Measurements from ENCODE around the gene OR10A5. TPM values are rescaled to one million over a fixed set of nuclear protein-coding genes. Genes with fewer than 3 reads are reported as not detected.
A peak's percentile ranks its signal among the peaks of the same experiment; 100 is the strongest.

Gene OR10A5
- polyA plus RNA-seq, 1 donor (not counting 4 experiments of a cell fraction or from before 2014, with no cell fraction given): not detected

- no peak for DNase-seq (ENCODE audit: low read depth, low spot score)
- Histone ChIP-seq H3K4me3 (ENCODE audit: control insufficient read depth in 2 of 3, extremely low read depth in 1 of 3, insufficient read depth in 2 of 3, low read depth in 1 of 3, low read length in 3 of 3) (no peak overlapping the region), H3K36me3 (ENCODE audit: control insufficient read depth in 2 of 2, extremely low read depth in 1 of 2, insufficient read depth in 2 of 2, low read length in 2 of 2) (no peaks in the 10 kb centered on the region), H3K27me3 (ENCODE audit: control insufficient read depth, extremely low read depth, insufficient read depth, low read length) (no peaks in the 10 kb centered on the region), H3K9ac (ENCODE audit: control insufficient read depth, extremely low read depth, insufficient read depth, low read length) (no peak overlapping the region), H3K4me2 (ENCODE audit: control insufficient read depth, extremely low read depth, insufficient read depth, low read depth, low read length) (no peak overlapping the region), H2AFZ (ENCODE audit: control insufficient read depth, low read length) (no peak overlapping the region), H3K4me1 (ENCODE audit: control insufficient read depth, extremely low read depth, insufficient read depth, low read length) (no peaks in the 10 kb centered on the region), H3K27ac (ENCODE audit: control insufficient read depth, insufficient read depth, low read length) (no peak overlapping the region), H3K79me2 (ENCODE audit: control insufficient read depth, insufficient read depth, low read length) (no peaks in the 10 kb centered on the region), H4K20me1 (ENCODE audit: control insufficient read depth, extremely low read depth, insufficient read depth, low read length) (no peaks in the 10 kb centered on the region), H3K9me3 (ENCODE audit: control insufficient read depth, low read depth, low read length) (no peaks in the 10 kb centered on the region), H3K9me1 (ENCODE audit: control insufficient read depth, extremely low read depth, insufficient read depth, low read length) (no peaks in the 10 kb centered on the region)
- dilution Hi-C loops (cut with MboI; ENCODE audit: extremely low pct_ligation_motif_present, low sequenced_read_pairs): no loop called here
- TF ChIP-seq CTCF (optimal IDR thresholded peaks at IDR 0.05 in 1 of 3, IDR thresholded peaks at IDR 0.05 in 1 of 3, conservative IDR thresholded peaks at IDR 0.05 in 1 of 3; ENCODE audit: extremely low read depth in 1 of 3, insufficient read depth in 2 of 3, low read length in 3 of 3) (no peak), EZH2 (IDR thresholded peaks at IDR 0.05; ENCODE audit: low read length) (no peak)
- FAIRE-seq: no peak
Observed at GRCh38 chr11:6856871-6857270, 11.4 kb downstream of the OR10A5 start.

GRCh38 chr11:6862961-6863360 is 17.5 kb downstream of the OR10A5 start, which contains the start of gene OR10A2:
Gene OR10A2, plus strand, starts transcription at chr11:6863057. Its CDS starts 6,698 bp downstream, at chr11:6869755.
- H3K4me1 ChIP-seq (ENCODE audit: control insufficient read depth, extremely low read depth, insufficient read depth, low read length): no peaks in the 10 kb centered on the region
- no peaks in the 10 kb centered on the region for H3K36me3 ChIP-seq (ENCODE audit: control insufficient read depth in 2 of 2, extremely low read depth in 1 of 2, insufficient read depth in 2 of 2, low read length in 2 of 2)
- no peak for DNase-seq (ENCODE audit: low read depth, low spot score)
- dilution Hi-C loops (cut with MboI; ENCODE audit: extremely low pct_ligation_motif_present, low sequenced_read_pairs): no loop called here
- TF ChIP-seq CTCF (optimal IDR thresholded peaks at IDR 0.05 in 1 of 3, IDR thresholded peaks at IDR 0.05 in 1 of 3, conservative IDR thresholded peaks at IDR 0.05 in 1 of 3; ENCODE audit: extremely low read depth in 1 of 3, insufficient read depth in 2 of 3, low read length in 3 of 3): peak in 1 of 3 experiments; percentile 24
- TF ChIP-seq EZH2 (IDR thresholded peaks at IDR 0.05; ENCODE audit: low read length): no peak
- no peaks in the 10 kb centered on the region for H4K20me1 ChIP-seq (ENCODE audit: control insufficient read depth, extremely low read depth, insufficient read depth, low read length)
- H3K27ac ChIP-seq (ENCODE audit: control insufficient read depth, insufficient read depth, low read length): no peak within 1 kb of the TSS
- no peak for FAIRE-seq
- H2AFZ ChIP-seq (ENCODE audit: control insufficient read depth, low read length): no peak within 1 kb of the TSS
- H3K27me3 ChIP-seq (ENCODE audit: control insufficient read depth, extremely low read depth, insufficient read depth, low read length): no peaks in the 10 kb centered on the region
- no peak within 1 kb of the TSS for H3K4me3 ChIP-seq (ENCODE audit: control insufficient read depth in 2 of 3, extremely low read depth in 1 of 3, insufficient read depth in 2 of 3, low read depth in 1 of 3, low read length in 3 of 3)
- H3K9ac ChIP-seq (ENCODE audit: control insufficient read depth, extremely low read depth, insufficient read depth, low read length): no peak within 1 kb of the TSS
- no peaks in the 10 kb centered on the region for H3K79me2 ChIP-seq (ENCODE audit: control insufficient read depth, insufficient read depth, low read length)
- no peaks in the 10 kb centered on the region for H3K9me1 ChIP-seq (ENCODE audit: control insufficient read depth, extremely low read depth, insufficient read depth, low read length)
- H3K9me3 ChIP-seq (ENCODE audit: control insufficient read depth, low read depth, low read length): no peaks in the 10 kb centered on the region
- H3K4me2 ChIP-seq (ENCODE audit: control insufficient read depth, extremely low read depth, insufficient read depth, low read depth, low read length): no peak within 1 kb of the TSS

Data from keratinocyte (primary cell).